Activated CD4-positive, CD25-positive, alpha-beta regulatory T cell treated with anti-CD3 and anti-CD28 coated beads, Interleukin-2, amount 50 U/mL, for 24 hours (primary cell): Measurements from ENCODE around the gene SLC35A2.
"Not testable (repeated sequence)": the region's sequence is repeated elsewhere in the genome, so short reads cannot be mapped to it uniquely, and the experiment has no call there.

ENCODE experiments used
- ATAC-seq, 2 donors: fragments of 150-1000 bp; cut with Tn5 transposase; one replicate each; pipeline ENCODE4 v1.10.0; 2021; ENCODE audit warnings: mild to moderate bottlenecking in 1 of 2, moderate library complexity in 1 of 2

SLC35A2 gene

DNA sequence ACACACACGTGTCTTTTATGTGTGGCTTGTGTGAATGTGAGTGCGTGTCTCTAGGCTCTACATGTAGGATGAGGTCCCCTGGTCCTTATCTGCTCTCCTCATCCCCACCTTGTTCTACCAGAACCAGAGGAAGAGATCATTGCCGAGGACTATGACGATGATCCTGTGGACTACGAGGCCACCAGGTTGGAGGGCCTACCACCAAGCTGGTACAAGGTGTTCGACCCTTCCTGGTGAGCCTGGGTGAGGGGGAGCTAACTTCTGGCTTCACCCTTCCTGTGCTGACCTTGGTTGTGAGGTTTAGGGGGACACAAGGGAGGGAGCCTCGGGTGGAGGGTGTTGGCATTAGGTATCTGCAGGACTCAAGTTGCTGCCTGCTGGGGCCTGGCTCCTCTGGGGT, 10.4 kb downstream of the SLC35A2 start:
- no peak for ATAC-seq

DNA sequence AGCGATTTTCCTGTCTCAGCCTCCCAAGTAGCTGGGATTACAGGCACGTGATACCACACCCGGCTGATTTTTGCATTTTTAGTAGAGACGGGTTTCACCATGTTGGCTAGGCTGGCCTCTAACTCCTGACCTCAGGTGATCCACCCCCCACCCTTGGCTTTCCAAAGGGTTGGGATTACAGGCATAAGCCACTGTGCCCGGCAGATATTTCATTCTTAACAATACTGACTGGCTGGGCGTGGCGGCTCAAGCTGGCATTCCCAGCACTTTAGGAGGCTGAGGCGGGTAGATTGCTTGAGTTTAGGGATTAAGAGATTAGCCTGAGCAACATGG, 12.4 kb downstream of the SLC35A2 start:
- no peak for ATAC-seq

DNA sequence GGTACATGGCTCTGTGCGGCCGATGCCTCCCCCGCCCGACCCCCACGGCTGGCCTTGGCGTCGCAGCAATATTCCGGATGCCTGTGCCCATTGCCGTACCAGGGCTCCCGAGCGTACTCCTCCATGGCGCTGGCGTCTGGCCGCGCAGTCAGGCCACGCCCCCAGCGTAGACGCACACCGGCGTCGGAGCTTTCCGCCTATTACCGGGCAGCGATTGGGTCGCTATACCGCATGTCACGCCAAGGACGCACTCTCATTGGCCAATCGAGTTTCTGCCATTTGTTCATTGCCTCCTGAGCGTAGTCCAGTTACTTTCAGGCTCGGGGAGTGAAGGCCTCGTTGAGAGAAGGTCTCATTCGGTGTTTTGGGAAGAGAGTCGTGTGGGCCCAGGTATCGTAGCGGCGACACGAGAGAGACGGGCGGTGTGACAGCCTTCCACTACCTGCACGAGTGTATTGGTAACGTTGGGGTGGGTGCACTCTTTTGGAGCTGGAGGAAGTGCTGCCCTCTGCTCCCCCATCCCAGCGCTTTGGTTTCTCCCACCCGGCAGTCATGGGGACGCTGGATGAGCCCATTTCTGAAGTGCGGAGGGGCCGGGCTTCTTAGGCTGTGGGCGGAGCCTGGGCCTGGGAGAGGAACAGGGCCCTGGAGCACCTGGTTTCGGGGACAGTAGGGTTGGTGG, 13.7 kb downstream of the SLC35A2 start, which contains the start of the genes PQBP1 and TIMM17B:
PQBP1 (plus strand) TSS at position 306 of the 682 bp plus-strand sequence. CDS start 580 bp downstream, outside the sequence.
TIMM17B (minus strand) TSS at position 144 of the 682 bp plus-strand sequence; CDS start at position 125, 19 bp downstream.
- ATAC-seq: peak; percentile 92 to 95

DNA sequence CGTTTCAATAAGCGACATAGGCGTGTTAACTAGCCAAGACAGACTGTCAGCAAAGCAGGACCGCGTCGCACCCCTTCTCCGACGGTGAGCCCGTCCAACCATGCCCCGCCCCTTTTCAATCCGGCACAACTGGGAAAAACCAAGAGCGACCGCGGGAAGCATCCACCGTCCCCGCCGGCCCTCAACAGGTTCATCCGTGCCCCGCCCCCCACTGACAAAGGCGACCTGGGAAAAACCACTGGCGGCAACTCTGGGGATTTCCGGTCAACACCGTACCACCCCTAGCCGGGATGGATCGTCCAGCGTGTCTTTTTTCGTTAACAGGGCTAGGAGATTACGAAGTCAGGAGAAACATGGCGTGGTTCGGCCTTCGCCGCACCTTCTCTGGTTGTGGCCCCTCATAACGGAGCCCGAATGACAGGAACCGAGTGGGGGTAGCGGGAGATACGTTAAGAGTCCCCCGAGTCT, 14.3 kb downstream of the SLC35A2 start:
- ATAC-seq: peak; percentile 26 to 31

DNA sequence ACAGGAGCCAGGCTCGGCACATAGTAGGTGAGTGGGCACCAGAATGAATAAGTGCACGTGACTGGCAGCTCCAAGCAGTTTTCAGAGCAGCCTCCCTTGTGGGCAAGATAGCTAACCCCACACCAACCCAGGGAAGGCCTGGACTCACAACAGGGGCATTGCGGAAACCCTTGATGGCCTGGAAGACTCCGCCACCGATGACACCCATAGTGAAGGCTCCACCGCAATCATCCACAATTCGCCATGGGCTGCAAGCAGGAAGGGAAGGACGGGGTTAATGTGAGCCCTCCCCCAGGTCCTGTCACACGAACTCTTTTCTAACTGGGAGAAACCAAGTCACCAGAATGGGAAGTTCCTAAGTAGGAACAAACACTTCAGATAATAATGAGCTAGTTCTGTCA, 14.8 kb downstream of the SLC35A2 start:
- no peak for ATAC-seq

DNA sequence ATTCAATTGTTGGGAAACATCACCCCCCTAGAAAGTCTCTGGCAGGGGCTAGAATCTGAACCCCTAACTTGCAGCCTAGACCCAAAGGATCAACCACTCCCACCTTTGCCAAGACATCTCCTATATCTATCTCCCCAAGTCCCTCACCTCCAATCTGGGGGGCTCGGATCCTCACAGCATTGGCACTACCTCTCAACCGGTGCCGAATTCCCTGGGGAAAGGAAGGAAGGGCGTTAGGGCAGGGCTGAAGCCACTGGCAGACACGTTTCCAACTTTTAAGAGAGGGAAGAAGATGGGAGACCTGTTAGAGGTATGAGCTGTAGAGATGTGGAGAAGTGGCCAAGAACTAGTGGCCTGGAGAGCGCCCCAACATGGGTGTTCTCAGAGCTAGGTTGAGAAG, 16.6 kb downstream of the SLC35A2 start:
- no peak for ATAC-seq

DNA sequence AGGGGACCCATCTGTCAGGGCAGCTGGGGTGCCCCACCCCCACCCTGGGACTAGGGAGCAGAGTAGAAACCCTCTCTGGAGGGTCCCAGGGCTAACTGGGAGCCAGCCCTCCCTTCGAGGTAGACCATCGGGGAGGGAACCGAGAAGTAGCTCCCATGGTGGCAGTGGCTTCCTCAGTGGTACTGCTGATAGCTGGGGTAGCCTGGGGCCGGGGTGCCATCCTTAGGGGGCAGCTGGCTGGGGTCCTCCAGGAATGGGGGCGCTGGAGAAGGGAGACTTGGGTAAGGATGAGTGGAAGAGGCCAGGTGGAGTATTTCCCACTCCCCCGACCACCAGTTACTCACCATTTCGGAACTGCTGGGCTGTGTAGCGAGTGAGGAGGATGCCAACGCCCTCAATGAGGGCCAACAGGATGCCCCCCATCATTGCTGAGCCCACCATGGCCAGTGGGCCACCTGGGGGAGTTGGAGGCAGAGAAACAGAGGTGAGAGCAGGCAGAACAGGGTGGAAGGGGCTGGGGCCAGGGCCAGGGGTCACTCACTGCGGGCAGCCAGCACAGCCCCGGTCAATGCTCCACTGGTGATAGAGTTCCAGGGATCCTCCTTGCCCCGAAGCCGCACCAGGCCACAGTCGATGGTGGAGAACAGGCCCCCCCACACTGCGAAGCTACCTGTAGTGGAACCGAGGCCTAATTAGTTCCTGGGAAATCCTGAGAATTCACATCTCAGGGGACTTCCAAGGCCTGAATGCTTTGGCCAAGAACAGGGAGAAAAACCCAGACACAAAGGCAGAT, 17.7 kb downstream of the SLC35A2 start:
- ATAC-seq: no peak

DNA sequence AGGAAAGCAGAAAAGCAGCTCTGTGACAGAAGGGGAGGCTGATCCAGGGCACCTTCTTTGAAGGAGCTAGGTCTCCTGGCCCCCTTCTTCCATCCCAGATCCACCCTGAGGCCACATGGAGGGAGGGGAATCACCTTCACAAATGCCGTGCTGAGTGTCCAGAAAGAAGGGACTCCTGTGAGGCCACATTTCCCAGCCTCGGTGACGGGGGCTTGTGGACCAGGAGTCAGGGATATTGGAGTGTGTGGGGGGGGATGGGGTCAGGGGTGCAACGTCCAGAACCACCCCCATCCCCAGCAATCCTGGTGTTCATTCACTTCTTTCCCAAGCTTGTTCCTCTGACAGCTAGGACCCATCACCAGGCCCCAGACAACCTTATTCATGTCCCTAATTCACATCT, 18.6 kb downstream of the SLC35A2 start:
- ATAC-seq: no peak

DNA sequence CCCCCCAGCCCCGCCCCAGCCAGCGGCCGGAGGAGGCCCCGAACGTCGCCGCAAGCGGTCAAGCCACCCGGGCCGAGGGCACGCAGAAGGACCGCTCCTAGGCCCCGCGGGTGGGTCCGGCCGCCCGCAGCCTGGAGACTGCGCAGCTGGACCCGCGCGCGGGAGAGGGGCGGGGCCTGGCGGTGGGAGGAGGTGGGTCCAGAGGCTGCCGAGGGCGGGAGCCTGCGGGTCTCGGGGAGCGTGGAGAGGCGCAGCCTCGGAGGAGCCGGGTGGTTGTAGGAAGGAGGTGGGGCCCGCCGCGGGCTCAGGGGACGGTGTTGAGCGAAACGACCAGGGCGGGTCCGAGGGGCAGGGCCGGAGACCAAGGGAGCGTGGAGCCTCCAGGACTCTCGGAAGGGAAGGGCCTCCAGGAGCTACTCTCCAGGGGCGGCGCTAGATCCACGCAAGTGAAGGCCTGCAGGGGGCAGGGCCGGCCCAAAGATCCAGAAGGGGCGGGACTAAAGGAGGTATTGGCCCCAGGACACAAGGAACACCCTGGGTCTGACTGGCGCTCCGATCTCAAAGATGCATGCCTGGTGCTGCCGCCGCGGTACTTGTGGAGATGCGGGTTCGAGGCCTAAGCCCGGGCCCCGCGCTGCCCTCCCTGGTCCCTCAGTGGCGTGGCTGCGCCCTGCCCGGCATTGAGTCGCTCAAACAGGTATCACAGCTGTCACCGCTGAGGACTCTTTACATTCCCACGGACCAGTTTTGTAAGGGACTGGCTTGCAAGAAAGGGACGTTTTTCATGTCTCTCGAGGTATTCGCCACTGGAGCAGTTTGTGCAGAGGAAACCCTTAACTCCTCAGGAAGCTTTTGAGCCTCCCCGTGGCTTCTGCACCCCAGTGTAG, 19.8 kb downstream of the SLC35A2 start:
- ATAC-seq: peak; percentile 89 to 90

DNA sequence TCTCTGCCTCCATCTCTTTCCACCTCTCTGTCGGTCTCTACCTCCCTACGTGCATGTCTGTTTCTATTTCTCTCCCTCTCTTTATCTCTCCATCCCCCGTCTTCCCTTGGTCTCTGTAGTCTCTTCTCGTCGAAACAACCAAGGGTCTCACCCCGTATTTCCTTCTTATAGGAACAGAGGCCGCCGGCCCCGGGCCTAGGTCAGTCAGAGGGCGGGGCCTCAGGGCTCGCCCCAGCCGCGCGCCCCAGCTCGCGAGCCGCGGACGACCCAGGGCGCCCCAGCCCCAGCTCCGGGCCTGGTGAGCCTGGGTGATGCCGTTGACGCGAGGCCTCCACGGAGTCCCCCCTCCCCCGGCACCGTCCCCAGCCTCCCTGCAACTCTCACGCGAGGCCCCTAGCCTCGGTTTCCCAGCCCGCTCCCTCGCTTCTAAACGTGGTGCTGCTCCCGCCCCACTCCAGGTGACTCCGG, 20.5 kb downstream of the SLC35A2 start:
- peak; percentile 23 to 33 for ATAC-seq

DNA sequence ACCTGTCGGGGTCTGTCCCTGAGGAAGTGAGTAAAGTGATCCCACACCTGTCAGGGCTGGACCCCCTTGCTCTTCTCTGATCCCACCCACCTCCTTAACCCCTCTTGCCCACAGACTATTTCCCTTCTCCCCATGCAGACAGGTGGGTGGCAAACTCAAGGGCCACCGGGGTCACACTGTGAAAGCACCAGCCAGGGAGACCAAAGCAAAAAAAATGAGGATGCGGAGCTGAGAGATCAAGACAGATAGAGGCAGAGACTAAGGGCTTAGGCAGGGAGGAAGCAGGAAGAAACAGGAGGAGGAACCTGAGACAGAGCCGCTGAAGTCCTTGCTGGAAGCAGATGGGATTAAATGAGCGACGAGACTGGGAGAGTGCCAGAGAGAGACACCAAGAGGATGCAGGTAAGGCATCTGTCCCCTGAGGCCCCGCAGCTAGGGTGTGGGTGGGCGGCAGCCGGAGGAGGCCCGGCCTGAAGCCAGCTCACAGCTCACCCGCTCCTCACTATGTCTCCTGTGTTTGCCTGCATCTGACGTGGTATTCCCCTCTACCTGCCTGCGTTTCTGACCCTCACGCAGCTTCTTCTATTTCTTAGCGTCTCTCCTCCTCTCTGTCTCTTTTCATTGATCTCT, 21.0 kb downstream of the SLC35A2 start:
- ATAC-seq: no peak

DNA sequence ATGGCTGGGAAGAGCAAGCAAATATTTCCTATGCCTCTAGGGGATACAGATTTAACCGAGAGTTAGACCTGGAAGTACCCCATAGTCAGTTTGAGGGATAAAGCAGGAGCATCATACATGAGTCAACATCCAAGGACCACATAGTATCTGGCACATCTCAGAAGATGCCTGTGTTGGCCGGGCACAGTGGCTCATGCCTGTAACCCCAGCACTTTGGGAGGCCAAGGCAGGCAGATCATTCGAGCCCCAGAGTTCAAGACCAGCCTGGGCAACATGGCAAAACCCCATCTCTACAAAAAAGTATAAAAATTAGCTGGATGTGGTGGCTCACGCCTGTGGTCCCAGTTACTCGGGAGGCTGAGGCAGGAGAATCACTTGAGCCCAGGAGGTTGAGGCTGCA, 24.9 kb downstream of the SLC35A2 start:
- ATAC-seq: not testable (repeated sequence)

DNA sequence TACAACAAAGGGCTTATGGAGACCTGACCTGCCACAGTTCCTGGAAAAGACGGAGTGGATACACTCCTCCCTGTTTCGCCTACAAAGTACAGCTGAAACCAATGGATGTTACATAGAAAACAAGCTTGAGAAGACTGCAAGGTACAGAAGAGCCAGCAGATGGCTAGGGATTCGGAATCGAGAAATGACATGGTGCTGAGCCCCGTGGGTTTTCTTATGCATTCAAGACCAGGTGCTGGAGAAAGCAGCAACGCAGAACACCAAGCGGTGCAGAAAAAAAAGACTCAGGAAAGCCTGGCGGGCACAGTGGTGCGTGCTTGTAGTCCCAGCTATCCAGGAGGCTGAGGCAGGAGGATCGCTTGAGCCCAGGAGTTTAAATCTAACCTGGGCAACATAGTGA, 27.7 kb downstream of the SLC35A2 start:
- no peak for ATAC-seq

DNA sequence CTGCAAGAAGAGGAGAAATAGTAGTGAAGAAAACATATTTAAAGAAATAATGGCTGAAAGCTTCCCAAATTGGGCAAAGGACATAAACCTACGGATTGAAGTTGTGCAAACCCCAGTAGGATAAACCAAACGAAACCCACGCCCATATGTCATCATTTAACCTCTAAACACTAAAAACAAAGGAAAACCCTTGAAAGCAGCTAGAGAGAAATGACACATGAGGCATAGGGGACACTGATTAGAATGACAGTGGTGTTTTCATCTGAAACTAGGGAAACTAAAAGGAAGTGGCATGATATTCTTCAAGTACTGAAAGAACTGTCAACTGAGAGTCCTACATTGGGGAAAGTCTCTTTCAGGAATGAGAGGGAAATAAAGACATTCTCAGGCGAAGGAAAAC, 34.5 kb downstream of the SLC35A2 start:
- not testable (repeated sequence) for ATAC-seq

DNA sequence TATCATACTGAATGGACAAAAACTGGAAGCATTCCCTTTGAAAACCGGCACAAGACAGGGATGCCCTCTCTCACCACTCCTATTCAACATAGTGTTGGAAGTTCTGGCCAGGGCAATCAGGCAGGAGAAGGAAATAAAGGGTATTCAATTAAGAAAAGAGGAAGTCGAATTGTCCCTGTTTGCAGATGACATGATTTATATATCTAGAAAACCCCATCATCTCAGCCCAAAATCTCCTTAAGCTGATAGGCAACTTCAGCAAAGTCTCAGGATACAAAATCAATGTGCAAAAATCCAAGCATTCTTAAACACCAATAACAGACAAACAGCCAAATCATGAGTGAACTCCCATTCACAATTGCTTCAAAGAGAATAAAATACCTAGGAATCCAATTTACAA, 39.4 kb downstream of the SLC35A2 start:
- not testable (repeated sequence) for ATAC-seq

DNA sequence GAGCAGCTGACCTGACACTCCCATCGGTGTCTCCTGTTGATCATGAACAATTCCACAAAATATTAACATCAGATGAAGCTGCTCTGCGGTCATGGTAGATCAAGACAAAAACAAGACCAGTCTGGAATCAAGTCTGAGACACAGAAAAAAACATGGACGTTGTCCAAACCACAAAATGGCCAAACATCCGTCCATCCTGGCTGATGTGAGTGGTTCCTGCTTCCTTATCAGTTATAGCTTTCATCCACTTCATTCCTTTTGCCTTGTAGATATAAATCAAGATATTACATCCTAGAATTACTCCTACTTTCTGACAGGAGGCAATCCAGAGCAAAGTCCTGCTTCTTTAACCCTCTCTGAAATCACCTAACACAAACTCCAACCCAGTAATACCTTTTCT, 47.2 kb downstream of the SLC35A2 start:
- ATAC-seq: no peak

DNA sequence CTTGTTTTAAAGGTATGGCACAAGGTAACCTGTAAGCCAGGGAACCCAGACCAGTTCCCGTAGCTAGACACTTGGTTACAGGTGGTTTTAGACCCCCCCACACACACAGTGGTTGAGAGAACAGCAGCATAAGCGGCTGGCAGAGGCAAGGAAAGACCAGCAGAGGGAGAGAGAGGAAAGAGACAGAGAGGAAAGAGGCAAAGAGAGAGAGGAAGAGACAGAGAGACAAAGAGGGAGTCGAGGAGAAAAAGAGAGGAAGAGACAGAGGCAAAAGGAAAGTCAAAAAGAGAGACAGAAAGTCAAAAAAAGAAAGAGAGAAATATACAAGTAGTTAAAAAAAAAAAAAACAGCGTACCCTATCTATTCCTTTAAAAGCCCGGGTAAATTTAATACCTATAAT, 56.5 kb downstream of the SLC35A2 start:
- ATAC-seq: no peak

DNA sequence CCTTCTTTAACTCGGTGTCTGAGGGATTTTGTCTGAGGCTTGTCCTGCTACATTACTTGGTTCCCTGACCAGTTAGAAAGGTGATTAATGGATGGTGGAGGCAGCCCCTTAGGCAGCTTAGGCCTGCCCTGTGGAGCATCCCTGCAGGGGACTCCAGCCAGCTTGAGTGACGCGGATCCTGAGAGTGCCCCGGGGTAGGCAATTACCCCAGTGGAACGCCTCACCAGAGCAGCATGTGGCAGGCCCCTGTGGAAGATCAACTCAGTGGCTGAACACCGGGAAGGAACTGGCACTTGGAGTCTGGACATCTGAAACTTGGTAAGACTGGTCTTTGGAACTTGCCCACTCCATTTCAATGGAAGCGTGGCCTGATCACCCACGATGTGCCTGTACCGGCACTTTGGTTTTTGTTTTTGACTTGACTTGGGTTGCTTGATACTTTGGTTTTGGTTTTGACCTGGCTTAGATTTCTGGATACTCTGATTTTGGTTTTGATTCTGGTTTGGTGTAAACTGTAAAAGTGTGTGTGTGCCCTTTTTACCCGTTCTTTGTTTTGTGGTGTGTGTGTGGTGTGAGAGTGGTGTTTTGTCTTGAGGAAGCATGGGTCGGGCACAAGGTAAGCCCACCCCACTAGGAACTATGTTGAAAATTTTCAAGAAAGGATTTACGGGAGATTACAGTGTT, 57.2 kb downstream of the SLC35A2 start:
- not testable (repeated sequence) for ATAC-seq

DNA sequence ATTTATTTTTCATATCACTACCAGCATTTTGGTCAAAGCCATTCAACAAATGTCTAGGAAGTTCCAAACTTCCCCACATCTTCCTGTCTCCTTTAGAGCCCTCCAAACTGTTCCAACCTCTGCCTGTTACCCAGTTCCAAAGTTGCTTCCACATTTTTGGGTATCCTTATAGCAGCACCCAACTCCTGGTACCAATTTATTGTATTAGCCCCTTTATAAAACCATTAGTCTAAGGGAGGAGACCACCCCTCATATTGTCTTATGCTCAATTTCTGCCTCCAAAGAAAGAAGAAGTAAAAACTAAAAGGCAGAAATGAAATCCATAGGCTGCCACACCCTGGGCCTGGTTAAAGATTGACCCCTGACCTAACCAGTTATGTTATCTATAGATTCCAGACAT, 58.0 kb downstream of the SLC35A2 start:
- ATAC-seq: not testable (repeated sequence)
